ENCODE data around the gene SLC39A11. TPM values are rescaled to one million over a fixed set of nuclear protein-coding genes. Genes with fewer than 3 reads are reported as not detected.

Gene SLC39A11
- total RNA-seq, 1 experiment from 2014 or later = 56.1 TPM

GRCh38 chr17:72906306-72906705 is 186.2 kb downstream of the SLC39A11 start:
- in situ Hi-C loops (cut with HindIII; ENCODE audit: low pct_unique_long_range_greater_than_20kb, low sequenced_read_pairs) = no loop called here
- Histone ChIP-seq H3K9me3 (ENCODE audit: control insufficient read depth, insufficient read depth, low read depth, low read length) (no peaks in the 10 kb centered on the region), H3K4me1 (ENCODE audit: control insufficient read depth, insufficient read depth, low read length) (no peaks in the 10 kb centered on the region), H3K27ac (ENCODE audit: low read length) (no peak overlapping the region), H3K36me3 (ENCODE audit: control insufficient read depth, insufficient read depth, low read length) (no peaks in the 10 kb centered on the region), H3K27me3 (ENCODE audit: control insufficient read depth, insufficient read depth, low read length) (no peaks in the 10 kb centered on the region), H3K4me3 (ENCODE audit: low read depth in 2 of 2, low read length in 2 of 2) (no peak overlapping the region)
- TF ChIP-seq POLR2AphosphoS5 (IDR thresholded peaks at IDR 0.05; ENCODE audit: low read depth, low read length) = no peak
- TF ChIP-seq, protein P1, sequence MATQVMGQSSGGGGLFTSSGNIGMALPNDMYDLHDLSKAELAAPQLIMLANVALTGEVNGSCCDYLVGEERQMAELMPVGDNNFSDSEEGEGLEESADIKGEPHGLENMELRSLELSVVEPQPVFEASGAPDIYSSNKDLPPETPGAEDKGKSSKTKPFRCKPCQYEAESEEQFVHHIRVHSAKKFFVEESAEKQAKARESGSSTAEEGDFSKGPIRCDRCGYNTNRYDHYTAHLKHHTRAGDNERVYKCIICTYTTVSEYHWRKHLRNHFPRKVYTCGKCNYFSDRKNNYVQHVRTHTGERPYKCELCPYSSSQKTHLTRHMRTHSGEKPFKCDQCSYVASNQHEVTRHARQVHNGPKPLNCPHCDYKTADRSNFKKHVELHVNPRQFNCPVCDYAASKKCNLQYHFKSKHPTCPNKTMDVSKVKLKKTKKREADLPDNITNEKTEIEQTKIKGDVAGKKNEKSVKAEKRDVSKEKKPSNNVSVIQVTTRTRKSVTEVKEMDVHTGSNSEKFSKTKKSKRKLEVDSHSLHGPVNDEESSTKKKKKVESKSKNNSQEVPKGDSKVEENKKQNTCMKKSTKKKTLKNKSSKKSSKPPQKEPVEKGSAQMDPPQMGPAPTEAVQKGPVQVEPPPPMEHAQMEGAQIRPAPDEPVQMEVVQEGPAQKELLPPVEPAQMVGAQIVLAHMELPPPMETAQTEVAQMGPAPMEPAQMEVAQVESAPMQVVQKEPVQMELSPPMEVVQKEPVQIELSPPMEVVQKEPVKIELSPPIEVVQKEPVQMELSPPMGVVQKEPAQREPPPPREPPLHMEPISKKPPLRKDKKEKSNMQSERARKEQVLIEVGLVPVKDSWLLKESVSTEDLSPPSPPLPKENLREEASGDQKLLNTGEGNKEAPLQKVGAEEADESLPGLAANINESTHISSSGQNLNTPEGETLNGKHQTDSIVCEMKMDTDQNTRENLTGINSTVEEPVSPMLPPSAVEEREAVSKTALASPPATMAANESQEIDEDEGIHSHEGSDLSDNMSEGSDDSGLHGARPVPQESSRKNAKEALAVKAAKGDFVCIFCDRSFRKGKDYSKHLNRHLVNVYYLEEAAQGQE (IDR thresholded peaks at IDR 0.05; ENCODE audit: insufficient read depth in 1 of 2, low read depth in 2 of 2, low read length in 1 of 2) = no peak
- TF ChIP-seq, protein P2, sequence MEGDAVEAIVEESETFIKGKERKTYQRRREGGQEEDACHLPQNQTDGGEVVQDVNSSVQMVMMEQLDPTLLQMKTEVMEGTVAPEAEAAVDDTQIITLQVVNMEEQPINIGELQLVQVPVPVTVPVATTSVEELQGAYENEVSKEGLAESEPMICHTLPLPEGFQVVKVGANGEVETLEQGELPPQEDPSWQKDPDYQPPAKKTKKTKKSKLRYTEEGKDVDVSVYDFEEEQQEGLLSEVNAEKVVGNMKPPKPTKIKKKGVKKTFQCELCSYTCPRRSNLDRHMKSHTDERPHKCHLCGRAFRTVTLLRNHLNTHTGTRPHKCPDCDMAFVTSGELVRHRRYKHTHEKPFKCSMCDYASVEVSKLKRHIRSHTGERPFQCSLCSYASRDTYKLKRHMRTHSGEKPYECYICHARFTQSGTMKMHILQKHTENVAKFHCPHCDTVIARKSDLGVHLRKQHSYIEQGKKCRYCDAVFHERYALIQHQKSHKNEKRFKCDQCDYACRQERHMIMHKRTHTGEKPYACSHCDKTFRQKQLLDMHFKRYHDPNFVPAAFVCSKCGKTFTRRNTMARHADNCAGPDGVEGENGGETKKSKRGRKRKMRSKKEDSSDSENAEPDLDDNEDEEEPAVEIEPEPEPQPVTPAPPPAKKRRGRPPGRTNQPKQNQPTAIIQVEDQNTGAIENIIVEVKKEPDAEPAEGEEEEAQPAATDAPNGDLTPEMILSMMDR (IDR thresholded peaks at IDR 0.05) = no peak
- TF ChIP-seq TCF7L2 (IDR thresholded peaks at IDR 0.05; ENCODE audit: low read depth, low read length) = no peak
- no peak for TF ChIP-seq SIN3A (IDR thresholded peaks at IDR 0.05; ENCODE audit: borderline replicate concordance, insufficient read depth, low read depth, low read length)
- POLR2A ChIA-PET = no interaction called here
- no peak for ATAC-seq
- intact Hi-C loops (cut with micrococcal nuclease; ENCODE audit: unreplicated experiment) = no loop called here
- no peak for DNase-seq (ENCODE audit: low read depth, low spot score)
- CTCF ChIA-PET = no interaction called here
- no TSS peak for BruUV-seq (replicated peaks)

DNA sequence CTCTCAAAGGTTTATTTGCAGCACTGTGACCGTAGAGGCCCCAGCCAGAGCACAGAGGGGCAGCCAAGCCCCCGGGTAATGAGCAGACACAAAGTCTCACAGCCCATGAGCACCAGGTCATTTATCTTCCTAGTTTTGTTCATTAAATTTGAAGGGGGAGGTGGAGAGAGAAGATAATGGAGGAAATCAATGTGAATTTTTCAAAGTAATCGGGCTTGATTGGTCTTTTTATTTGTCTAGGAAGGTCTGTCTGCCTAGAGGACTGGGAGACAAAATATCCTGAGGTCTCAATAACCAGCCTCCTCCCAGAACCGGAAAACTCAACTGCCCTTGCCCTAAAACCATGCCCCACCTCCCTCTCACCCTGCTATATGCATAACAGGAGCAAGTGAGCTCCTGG is 189.0 kb downstream of the SLC39A11 start:
- H3K36me3 ChIP-seq (ENCODE audit: control insufficient read depth, insufficient read depth, low read length) = no peaks in the 10 kb centered on the region
- CTCF ChIA-PET = no interaction called here
- no TSS peak for BruUV-seq (replicated peaks)
- TF ChIP-seq SIN3A (IDR thresholded peaks at IDR 0.05; ENCODE audit: borderline replicate concordance, insufficient read depth, low read depth, low read length) = no peak
- TF ChIP-seq, protein P1 (IDR thresholded peaks at IDR 0.05; ENCODE audit: insufficient read depth in 1 of 2, low read depth in 2 of 2, low read length in 1 of 2) = no peak
- TF ChIP-seq, protein P2 (IDR thresholded peaks at IDR 0.05) = no peak
- no peak for TF ChIP-seq POLR2AphosphoS5 (IDR thresholded peaks at IDR 0.05; ENCODE audit: low read depth, low read length)
- TF ChIP-seq TCF7L2 (IDR thresholded peaks at IDR 0.05; ENCODE audit: low read depth, low read length) = no peak
- H3K4me1 ChIP-seq (ENCODE audit: control insufficient read depth, insufficient read depth, low read length) = no peaks in the 10 kb centered on the region
- H3K4me3 ChIP-seq (ENCODE audit: low read depth in 2 of 2, low read length in 2 of 2) = no peak overlapping the region
- ATAC-seq (no peak), DNase-seq (ENCODE audit: low read depth, low spot score) (no peak)
- H3K27me3 ChIP-seq (ENCODE audit: control insufficient read depth, insufficient read depth, low read length) = no peaks in the 10 kb centered on the region
- no peaks in the 10 kb centered on the region for H3K9me3 ChIP-seq (ENCODE audit: control insufficient read depth, insufficient read depth, low read depth, low read length)
- intact Hi-C loops (cut with micrococcal nuclease; ENCODE audit: unreplicated experiment) = no loop called here
- no peak overlapping the region for H3K27ac ChIP-seq (ENCODE audit: low read length)
- in situ Hi-C loops (cut with HindIII; ENCODE audit: low pct_unique_long_range_greater_than_20kb, low sequenced_read_pairs) = no loop called here
- POLR2A ChIA-PET = no interaction called here

Measured in Panc1 (cell line).